Measurements from ENCODE around the gene BMI1. TPM values are rescaled to one million over a fixed set of nuclear protein-coding genes. Genes with fewer than 3 reads are reported as not detected.

BMI1 gene
- total and polyA plus RNA-seq, 2 experiments from 2014 or later: 2.3 to 10.7 TPM

DNA sequence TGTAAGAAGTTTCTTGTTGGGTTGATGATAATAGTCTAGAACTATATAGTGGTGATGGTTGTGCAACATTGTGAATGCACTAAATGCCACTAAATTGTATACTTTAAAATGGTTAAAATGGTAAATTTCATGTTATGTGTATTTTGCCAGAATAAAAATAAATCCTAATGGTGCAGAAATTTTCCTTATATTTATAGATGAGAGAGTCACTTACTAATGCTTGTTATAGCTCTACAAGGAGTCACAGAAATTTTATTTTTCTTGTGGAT lies 45.5 kb downstream of the BMI1 start (continued):
- TF ChIP-seq, protein P1, sequence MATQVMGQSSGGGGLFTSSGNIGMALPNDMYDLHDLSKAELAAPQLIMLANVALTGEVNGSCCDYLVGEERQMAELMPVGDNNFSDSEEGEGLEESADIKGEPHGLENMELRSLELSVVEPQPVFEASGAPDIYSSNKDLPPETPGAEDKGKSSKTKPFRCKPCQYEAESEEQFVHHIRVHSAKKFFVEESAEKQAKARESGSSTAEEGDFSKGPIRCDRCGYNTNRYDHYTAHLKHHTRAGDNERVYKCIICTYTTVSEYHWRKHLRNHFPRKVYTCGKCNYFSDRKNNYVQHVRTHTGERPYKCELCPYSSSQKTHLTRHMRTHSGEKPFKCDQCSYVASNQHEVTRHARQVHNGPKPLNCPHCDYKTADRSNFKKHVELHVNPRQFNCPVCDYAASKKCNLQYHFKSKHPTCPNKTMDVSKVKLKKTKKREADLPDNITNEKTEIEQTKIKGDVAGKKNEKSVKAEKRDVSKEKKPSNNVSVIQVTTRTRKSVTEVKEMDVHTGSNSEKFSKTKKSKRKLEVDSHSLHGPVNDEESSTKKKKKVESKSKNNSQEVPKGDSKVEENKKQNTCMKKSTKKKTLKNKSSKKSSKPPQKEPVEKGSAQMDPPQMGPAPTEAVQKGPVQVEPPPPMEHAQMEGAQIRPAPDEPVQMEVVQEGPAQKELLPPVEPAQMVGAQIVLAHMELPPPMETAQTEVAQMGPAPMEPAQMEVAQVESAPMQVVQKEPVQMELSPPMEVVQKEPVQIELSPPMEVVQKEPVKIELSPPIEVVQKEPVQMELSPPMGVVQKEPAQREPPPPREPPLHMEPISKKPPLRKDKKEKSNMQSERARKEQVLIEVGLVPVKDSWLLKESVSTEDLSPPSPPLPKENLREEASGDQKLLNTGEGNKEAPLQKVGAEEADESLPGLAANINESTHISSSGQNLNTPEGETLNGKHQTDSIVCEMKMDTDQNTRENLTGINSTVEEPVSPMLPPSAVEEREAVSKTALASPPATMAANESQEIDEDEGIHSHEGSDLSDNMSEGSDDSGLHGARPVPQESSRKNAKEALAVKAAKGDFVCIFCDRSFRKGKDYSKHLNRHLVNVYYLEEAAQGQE (IDR thresholded peaks at IDR 0.05; ENCODE audit: unreplicated experiment): no peak
- TF ChIP-seq, protein P2, sequence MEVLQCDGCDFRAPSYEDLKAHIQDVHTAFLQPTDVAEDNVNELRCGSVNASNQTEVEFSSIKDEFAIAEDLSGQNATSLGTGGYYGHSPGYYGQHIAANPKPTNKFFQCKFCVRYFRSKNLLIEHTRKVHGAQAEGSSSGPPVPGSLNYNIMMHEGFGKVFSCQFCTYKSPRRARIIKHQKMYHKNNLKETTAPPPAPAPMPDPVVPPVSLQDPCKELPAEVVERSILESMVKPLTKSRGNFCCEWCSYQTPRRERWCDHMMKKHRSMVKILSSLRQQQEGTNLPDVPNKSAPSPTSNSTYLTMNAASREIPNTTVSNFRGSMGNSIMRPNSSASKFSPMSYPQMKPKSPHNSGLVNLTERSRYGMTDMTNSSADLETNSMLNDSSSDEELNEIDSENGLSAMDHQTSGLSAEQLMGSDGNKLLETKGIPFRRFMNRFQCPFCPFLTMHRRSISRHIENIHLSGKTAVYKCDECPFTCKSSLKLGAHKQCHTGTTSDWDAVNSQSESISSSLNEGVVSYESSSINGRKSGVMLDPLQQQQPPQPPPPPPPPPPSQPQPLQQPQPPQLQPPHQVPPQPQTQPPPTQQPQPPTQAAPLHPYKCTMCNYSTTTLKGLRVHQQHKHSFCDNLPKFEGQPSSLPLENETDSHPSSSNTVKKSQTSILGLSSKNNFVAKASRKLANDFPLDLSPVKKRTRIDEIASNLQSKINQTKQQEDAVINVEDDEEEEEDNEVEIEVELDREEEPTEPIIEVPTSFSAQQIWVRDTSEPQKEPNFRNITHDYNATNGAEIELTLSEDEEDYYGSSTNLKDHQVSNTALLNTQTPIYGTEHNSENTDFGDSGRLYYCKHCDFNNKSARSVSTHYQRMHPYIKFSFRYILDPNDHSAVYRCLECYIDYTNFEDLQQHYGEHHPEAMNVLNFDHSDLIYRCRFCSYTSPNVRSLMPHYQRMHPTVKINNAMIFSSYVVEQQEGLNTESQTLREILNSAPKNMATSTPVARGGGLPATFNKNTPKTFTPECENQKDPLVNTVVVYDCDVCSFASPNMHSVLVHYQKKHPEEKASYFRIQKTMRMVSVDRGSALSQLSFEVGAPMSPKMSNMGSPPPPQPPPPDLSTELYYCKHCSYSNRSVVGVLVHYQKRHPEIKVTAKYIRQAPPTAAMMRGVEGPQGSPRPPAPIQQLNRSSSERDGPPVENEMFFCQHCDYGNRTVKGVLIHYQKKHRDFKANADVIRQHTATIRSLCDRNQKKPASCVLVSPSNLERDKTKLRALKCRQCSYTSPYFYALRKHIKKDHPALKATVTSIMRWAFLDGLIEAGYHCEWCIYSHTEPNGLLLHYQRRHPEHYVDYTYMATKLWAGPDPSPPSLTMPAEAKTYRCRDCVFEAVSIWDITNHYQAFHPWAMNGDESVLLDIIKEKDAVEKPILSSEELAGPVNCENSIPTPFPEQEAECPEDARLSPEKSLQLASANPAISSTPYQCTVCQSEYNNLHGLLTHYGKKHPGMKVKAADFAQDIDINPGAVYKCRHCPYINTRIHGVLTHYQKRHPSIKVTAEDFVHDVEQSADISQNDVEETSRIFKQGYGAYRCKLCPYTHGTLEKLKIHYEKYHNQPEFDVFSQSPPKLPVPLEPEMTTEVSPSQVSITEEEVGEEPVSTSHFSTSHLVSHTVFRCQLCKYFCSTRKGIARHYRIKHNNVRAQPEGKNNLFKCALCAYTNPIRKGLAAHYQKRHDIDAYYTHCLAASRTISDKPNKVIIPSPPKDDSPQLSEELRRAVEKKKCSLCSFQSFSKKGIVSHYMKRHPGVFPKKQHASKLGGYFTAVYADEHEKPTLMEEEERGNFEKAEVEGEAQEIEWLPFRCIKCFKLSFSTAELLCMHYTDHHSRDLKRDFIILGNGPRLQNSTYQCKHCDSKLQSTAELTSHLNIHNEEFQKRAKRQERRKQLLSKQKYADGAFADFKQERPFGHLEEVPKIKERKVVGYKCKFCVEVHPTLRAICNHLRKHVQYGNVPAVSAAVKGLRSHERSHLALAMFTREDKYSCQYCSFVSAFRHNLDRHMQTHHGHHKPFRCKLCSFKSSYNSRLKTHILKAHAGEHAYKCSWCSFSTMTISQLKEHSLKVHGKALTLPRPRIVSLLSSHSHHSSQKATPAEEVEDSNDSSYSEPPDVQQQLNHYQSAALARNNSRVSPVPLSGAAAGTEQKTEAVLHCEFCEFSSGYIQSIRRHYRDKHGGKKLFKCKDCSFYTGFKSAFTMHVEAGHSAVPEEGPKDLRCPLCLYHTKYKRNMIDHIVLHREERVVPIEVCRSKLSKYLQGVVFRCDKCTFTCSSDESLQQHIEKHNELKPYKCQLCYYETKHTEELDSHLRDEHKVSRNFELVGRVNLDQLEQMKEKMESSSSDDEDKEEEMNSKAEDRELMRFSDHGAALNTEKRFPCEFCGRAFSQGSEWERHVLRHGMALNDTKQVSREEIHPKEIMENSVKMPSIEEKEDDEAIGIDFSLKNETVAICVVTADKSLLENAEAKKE (CRISPR knock-in tag; IDR thresholded peaks at IDR 0.05): no peak
- no peak for TF ChIP-seq JUNB (IDR thresholded peaks at IDR 0.05; ENCODE audit: unreplicated experiment)

DNA sequence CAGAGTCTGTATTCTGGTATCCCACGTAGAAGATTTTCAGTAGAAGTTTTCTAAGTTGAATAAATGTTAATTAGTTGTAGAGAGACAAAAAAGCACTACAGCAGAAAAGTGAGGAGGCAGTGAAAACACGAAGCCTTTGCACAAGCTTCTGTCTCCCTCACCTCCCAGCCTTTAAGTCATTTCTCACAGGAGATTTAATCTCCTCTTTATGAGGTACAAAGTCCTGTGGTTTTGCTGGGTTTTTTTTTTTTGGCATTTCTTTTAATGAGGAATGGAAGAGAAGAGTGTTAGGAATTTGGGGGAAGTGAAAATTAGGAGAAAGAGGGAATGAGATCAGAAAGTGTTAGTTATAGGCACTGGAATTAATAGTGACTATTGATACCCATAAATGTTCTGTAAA lies 45.9 kb downstream of the BMI1 start:
- Histone ChIP-seq H3K4me3 (no peak overlapping the region), H3F3A (replicated peaks; ENCODE audit: low read depth) (no peaks in the 10 kb centered on the region), H3K4me2 (no peak overlapping the region), H3K9me2 (ENCODE audit: insufficient read depth) (no peaks in the 10 kb centered on the region), H3K36me3 (ENCODE audit: insufficient read depth) (no peaks in the 10 kb centered on the region), H4K20me1 (replicated peaks; ENCODE audit: insufficient read depth) (no peaks in the 10 kb centered on the region), H3K27ac (ENCODE audit: low read depth) (no peak overlapping the region), H3K4me1 (ENCODE audit: insufficient read depth) (no peaks in the 10 kb centered on the region), H3K27me3 (ENCODE audit: insufficient read depth) (no peaks in the 10 kb centered on the region), H2AFZ (0 out of 2 replicates have a peak overlapping the region, but pooled peaks have one; percentile 3), H3K79me2 (replicated peaks; ENCODE audit: insufficient read depth) (no peaks in the 10 kb centered on the region)
- Mint-ChIP-seq H3K4me1 (no peaks in the 10 kb centered on the region), H3K27ac (no peak overlapping the region), H3K36me3 (ENCODE audit: low read depth) (no peaks in the 10 kb centered on the region), H3K9me3 (no peaks in the 10 kb centered on the region), H3K4me3 (no peak overlapping the region), H3K27me3 (ENCODE audit: insufficient read depth, low read depth, poor library complexity) (no peaks in the 10 kb centered on the region)
- no peak for ATAC-seq
- no peak for DNase-seq (ENCODE audit: low spot score)
- TF ChIP-seq, protein P1 (IDR thresholded peaks at IDR 0.05; ENCODE audit: unreplicated experiment): no peak
- no peak for TF ChIP-seq ZNF114 (CRISPR knock-in tag; IDR thresholded peaks at IDR 0.05)
- TF ChIP-seq CREB1 (CRISPR knock-in tag; IDR thresholded peaks at IDR 0.05; ENCODE audit: low read depth): no peak
- TF ChIP-seq, protein P3, sequence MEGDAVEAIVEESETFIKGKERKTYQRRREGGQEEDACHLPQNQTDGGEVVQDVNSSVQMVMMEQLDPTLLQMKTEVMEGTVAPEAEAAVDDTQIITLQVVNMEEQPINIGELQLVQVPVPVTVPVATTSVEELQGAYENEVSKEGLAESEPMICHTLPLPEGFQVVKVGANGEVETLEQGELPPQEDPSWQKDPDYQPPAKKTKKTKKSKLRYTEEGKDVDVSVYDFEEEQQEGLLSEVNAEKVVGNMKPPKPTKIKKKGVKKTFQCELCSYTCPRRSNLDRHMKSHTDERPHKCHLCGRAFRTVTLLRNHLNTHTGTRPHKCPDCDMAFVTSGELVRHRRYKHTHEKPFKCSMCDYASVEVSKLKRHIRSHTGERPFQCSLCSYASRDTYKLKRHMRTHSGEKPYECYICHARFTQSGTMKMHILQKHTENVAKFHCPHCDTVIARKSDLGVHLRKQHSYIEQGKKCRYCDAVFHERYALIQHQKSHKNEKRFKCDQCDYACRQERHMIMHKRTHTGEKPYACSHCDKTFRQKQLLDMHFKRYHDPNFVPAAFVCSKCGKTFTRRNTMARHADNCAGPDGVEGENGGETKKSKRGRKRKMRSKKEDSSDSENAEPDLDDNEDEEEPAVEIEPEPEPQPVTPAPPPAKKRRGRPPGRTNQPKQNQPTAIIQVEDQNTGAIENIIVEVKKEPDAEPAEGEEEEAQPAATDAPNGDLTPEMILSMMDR (conservative IDR thresholded peaks at IDR 0.05; ENCODE audit: low read depth in 2 of 2): no peak
